GM19395 (cell line): ENCODE measurements around the gene IL2RA.

Source experiments
- ATAC-seq: cut with Tn5 transposase; IDR thresholded peaks from one replicate; pipeline ENCODE4 v1.9.1; 2021; ENCODE audit warnings: mild to moderate bottlenecking, moderate library complexity; ENCODE audit not compliant: unreplicated experiment

IL2RA gene

GRCh38 chr10:6061056-6061455 lies 1.1 kb downstream of the IL2RA start:
- no peak for ATAC-seq

GRCh38 chr10:6059506-6059905 lies 2.7 kb downstream of the IL2RA start:
- no peak for ATAC-seq

DNA sequence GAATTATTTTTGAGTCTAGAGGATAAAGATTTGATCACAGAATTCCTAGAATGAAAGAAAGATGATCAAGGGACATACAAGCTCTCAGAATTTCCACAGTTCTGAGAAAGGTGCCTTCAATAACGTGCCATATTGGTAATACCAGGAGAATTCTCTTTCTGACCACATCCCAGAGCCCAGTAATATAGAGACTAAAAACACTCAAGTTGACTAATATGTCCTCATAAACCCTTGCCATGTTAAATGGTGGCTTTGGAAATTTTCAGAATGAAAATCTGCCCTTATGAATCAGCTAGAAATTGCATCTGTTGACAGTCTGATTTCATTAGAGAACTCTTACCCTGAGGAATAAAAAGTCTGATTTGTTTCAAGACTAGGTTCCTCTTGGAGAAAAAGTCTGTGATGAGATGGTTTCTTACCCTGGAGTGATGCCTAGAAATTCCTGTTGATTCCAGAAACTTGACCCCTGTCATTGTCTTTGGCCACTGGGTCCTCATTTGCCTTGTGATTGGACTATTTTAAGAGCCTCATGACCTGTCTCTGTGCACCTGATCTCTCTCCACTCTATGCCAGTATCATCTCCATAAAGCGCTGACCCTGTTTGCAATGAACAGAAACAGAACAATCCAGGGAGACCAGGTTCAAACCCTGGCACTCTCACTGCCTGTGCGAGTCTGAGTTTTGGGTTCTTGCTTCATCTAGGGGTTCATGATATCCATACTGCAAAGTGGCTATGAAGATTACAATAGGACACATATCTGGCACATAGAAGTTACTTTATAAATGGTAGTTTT lies 3.3 kb downstream of the IL2RA start:
- no peak for ATAC-seq

DNA sequence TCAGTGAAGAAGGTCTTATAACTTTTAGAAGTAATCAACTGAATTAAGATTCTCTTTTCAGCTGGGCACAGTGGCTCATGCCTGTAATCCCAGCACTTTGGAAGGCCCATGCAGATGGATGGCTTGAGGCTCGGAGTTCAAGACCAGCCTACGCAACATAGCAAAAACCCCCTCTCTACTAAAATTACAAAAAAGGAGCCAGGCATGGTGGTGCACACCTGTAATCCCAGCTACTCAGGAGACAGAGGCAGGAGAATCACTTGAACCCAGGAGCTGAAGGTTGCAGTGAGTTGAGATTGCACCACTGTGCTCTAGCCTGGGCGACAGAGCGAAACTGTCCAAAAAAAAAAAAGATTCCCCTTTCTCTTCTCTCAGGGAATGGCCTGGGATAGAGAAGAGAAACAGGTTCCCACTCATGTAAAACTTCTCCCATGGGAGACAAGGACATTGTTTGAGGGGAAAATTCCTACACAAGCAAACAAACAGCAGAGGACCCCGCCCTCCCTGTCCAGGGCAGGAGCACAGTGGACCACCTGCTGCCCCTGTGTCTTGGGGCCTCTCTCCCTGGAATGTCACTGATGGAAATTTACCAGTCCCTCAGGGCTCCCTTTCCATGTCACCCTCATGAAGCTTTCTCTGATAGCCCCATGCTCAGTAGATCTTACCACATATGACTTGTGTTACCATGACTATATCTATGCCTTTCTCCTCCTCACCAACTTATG lies 5.6 kb downstream of the IL2RA start:
- ATAC-seq = no peak

- ATAC-seq = no peak
These were observed 6.2 kb downstream of the IL2RA start for GRCh38 chr10:6055929-6056328.

DNA sequence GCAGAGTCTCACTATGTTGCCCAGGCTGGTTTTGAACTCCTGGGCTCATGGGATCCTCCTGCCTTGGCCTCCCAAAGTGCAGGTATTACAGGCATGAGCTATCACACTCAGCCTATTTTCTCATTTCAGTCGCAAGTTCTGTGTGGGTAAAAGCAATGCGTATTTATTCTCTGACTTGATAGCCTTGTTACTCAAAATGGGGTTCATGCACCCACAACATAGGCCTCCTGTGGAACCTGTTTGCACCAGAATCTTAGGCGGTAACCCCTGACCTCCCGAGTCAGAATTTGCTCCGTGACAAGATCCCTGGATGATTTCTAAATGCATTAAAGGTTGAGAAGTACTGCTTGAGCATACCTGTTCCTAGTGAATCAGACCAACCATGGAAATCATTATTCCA lies 7.3 kb downstream of the IL2RA start:
- no peak for ATAC-seq

DNA sequence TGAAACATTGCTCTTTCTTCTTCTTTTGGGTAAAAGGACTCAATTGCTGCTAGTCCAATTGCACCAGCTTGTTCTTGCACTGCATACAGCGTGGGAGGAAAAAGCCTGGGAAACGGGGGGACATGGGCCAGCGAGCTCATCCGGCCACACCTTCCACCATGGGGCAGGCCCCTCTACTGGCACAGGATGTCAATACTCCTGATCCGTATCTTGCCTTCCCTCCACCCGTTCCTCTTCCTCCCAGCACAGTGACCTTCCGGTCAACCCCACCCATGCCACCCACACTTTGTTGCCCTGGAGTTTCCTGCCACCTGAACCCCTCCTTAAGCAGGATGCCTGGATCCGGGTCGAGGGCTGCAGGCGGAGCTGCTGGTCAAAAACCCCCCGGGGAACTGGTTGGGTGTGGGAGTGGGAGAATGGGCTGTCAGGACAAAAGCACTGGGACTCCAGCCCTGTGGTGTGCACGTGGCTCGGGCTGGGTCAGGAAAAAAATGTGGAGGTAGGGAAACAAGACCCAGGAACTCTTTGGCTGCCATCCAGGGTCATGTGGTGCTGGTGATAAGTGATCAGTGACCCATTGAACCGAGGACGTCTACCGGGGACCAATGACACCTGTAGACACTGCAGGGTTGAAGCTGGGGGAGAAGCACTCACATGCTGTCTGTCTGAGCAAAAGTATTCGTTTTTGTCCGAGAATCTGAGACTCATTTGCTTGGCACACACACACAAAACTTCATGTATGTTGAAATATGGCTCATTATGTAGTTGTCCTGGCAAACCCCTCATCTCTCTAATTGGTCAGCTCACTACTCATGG lies 8.1 kb downstream of the IL2RA start:
- ATAC-seq = no peak

GRCh38 chr10:6053303-6053702 lies 8.9 kb downstream of the IL2RA start:
- ATAC-seq = no peak

GRCh38 chr10:6052247-6053221 lies 9.6 kb downstream of the IL2RA start:
- no peak for ATAC-seq

GRCh38 chr10:6050801-6051445 lies 11.2 kb downstream of the IL2RA start:
- ATAC-seq = peak; percentile 80

DNA sequence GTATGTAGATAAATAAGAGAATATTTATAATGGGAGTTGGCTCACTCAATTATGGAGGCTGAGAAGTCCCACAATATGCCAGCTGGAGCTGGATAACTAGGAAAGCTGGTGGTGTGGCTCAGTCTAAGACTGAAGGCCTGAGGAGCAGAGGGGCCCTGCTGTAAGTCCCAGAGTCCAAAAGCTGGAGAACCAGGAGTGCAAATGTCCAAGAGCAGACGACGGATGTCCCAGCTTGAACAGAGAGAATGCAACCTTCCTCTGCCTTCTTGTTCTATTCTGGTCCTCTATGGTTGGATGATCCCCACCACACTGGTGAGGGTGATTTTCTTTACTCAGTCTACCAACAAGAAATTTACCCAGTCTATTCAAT lies 13.2 kb downstream of the IL2RA start:
- no peak for ATAC-seq

GRCh38 chr10:6048281-6049030 lies 13.7 kb downstream of the IL2RA start:
- no peak for ATAC-seq

GRCh38 chr10:6047847-6048246 lies 14.3 kb downstream of the IL2RA start:
- ATAC-seq = no peak

DNA sequence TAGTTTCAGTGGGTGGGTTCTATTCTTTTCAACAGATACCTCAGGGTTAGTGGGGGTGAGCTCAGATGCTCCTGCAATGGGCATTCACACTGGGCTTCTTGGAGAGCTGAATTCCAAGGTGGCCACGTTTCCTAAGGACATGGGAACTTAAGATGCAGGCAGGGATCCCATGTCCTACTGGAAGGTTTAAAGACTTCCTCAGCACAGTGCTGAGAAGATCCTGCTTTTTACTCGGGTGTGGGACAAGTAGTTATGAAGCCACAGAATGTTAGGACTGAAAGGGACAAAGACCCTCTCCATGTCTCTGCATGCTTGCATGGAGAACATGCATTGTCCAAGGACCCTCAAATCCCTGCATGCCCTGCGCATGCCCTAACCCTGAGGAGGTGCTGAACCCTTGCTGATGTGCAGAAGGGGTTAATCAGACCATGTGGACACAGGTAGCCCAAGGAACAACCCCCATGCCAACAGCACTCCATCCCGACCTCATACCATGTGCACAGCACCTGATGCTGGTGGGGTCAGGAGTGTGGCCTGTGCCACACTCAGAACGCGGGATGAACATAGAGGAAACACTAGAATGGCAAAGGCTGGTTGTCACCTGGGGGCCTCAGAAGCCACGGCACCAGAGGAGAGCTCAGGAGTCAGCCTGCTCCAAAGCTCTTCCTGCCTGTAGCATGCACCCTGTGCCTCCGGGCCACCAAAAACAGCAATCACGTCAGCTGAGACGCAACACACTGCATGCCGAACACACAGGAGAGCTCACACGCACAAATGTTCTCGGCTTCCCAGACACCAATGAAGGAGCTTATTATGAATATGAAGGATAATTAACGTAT lies 15.2 kb downstream of the IL2RA start:
- ATAC-seq = no peak

DNA sequence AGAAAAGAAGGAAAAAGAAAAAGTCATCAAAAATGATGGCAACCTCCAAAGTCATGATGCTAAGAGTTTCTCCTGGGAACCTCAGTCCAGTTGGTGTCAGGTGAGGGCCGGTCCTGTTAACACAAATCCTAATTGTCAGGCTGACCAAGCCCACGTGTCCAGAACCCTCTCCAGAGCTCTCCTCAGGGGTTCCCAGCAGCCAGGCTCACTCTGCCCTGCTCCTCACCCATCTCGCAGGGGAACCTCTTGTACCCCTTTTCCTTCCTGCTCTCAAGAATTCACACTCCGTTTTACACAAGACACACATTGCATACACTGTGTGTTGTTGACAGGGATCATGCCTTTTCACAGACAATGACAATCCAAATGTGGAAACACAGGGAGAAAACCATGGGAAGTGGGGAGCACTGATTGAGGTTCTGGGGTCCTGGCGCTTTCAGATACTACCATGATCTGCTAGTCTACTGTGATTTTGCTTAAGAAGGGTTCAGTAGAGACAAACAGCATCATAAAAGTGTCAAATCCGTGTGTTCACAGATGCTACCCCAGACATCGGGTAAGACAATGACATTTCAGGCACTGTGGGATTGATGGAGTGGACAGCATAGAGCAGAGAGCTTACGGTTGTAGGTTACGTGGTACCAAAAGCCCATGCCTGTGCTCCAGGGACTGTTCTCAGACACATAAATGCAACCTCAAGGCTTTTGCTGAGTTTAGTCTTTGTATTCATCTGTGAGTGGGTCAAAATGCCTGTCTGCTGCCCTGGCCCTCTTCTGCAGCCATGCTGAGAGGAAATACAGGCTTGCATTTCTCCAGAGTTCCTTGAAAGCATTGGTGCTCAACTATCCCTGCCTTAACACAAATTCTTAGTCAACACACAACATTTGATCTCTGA lies 16.0 kb downstream of the IL2RA start:
- ATAC-seq = no peak

DNA sequence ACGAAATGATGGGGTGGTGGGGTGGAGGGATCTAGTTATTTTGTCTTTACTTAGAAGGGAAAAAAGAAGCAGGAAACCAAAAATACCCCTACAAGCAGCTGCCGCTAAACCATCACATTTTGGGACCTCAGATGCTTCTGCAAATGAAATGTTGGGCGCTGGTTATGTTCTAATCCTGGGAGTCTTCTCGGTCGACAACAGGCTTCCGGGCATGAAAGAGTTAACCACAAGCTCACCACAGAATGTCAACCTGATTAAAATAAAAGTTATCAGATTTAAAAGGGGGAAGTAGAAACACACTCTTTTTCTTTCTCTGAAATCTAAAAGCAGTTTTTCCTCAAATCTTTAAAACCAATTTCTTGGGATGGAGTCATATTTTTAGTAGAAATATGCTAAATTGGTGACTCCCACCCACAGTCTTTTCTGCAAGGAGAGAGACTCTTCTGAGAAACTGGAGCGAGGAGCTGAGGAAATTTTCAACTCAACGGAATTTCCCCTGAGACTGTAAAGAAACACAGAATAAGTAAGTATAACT lies 16.8 kb downstream of the IL2RA start:
- ATAC-seq = peak; percentile 37

DNA sequence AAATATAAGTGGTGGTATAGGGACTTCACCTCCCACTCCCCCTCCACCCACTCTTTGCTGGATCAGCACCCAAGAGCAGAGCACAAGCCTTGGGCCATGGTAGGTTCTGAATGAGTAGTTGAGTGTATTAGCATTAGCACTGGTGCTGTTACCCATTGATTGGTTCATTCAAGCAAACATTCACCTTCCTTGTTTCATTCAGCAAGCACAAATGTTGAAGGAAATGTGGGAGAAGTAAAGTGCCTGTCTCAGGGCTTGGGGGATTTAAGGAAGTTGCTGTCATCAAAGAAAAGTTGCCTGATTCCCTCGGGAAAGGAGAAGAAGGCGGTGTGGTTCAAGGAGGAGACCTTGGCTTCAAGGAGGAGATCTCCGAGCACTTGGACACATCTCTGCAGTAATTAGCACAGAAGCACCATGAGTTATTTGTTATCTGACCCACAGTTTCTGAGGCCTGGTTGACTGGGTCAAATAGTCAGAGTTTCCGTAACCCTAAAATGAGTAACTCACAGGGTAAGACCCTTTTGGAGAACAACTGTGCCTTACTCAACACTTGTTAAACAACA lies 17.3 kb downstream of the IL2RA start:
- peak; percentile 48 for ATAC-seq
